Renal cortex interstitium (tissue), 15 donors: ENCODE data around the gene SYT4. TPM values are rescaled to one million over a fixed set of nuclear protein-coding genes. Genes with fewer than 3 reads are reported as not detected.
"Not testable (repeated sequence)": the region's sequence is repeated elsewhere in the genome, so short reads cannot be mapped to it uniquely, and the experiment has no call there.

ENCODE experiments used
- DNase-seq, 11 donors: peaks; one replicate each; pipeline ENCODE4 v3.0.0-alpha.2; 2013; ENCODE audit warnings: low read depth in 9 of 11, low spot score in 4 of 11; ENCODE audit errors: extremely low read depth in 1 of 11
- long read RNA-seq, 16 experiments: transcript quantifications; one replicate each; lab custom pipeline, GENCODE V29; 2026
- polyA plus RNA-seq, 3 donors: library from polyadenylated mRNA; unstranded; fragments of 120-200 nt; gene quantifications; one replicate each; pipeline ENCODE4 v1.2.1, GENCODE V29; 2013; ENCODE audit not compliant: insufficient read length in 3 of 3

Gene SYT4
- 1 to 10 TPM in 1 of 3 donors, under 1 TPM in 2; 0.27 to 1.2 (median 0.39) TPM for polyA plus RNA-seq
- long read RNA-seq, donor 1 = 0 reads
- long read RNA-seq, donor 2 = 0 reads
- long read RNA-seq, donor 3 = 0 reads
- long read RNA-seq, donor 4 = 0 reads
- long read RNA-seq, donor 5 = 0 reads
- long read RNA-seq, donor 6 = 0 reads
- long read RNA-seq, donor 7 = 0 reads
- long read RNA-seq, donor 8 = 0 reads
- long read RNA-seq, donor 9 = 0 reads
- long read RNA-seq, donor 10 = 0 reads
- long read RNA-seq, donor 11, partial matches to known transcripts = 0 of 1 reads
- long read RNA-seq, donor 11, other reads (novel, unspliced or antisense) = 0 of 1 reads
- long read RNA-seq, donor 12 = 0 reads
- long read RNA-seq, donor 13 = 0 reads
- long read RNA-seq, donor 14 = 0 reads
- long read RNA-seq, donor 15 = 0 reads
- long read RNA-seq, donor 16, full-length matches to known transcripts = 1 of 1 reads
- long read RNA-seq, donor 16, partial matches to known transcripts = 0 of 1 reads
- long read RNA-seq, donor 16, other reads (novel, unspliced or antisense) = 0 of 1 reads

GRCh38 chr18:43277164-43277600, at the start of gene SYT4:
Gene SYT4 (minus strand): TSS chr18:43277490. CDS start chr18:43277281, 209 bp downstream.
- DNase-seq = peak; percentile 54 to 80 (median 74)

- DNase-seq = no peak
These were observed 44.8 kb upstream of the SYT4 start for GRCh38 chr18:43322132-43322531.

GRCh38 chr18:43314941-43315340, 37.7 kb upstream of the SYT4 start:
- DNase-seq = no peak

- DNase-seq = no peak
These were observed 35.6 kb upstream of the SYT4 start for GRCh38 chr18:43312891-43313290.

GRCh38 chr18:43310239-43310638, 32.9 kb upstream of the SYT4 start:
- no peak for DNase-seq

GRCh38 chr18:43303376-43303775, 26.1 kb upstream of the SYT4 start:
- no peak for DNase-seq

- not testable (repeated sequence) for DNase-seq
These were observed 8.9 kb upstream of the SYT4 start for GRCh38 chr18:43286187-43286586.

GRCh38 chr18:43283299-43283698, 6.0 kb upstream of the SYT4 start:
- DNase-seq = no peak

- peak in 9 of 11 donors; percentile 13 to 55 (median 29) for DNase-seq
These were observed 1.9 kb upstream of the SYT4 start for GRCh38 chr18:43279015-43279744.

GRCh38 chr18:43278355-43278754, 1.1 kb upstream of the SYT4 start:
- DNase-seq = no peak

- DNase-seq = no peak
These were observed 799 bp downstream of the SYT4 start for GRCh38 chr18:43276491-43276890.

GRCh38 chr18:43275546-43275945, 1.7 kb downstream of the SYT4 start:
- DNase-seq = no peak

GRCh38 chr18:43274526-43274925, 2.8 kb downstream of the SYT4 start:
- no peak for DNase-seq

GRCh38 chr18:43271593-43272432, 5.5 kb downstream of the SYT4 start:
- peak in 9 of 11 donors; percentile 5 to 43 (median 20) for DNase-seq

GRCh38 chr18:43267818-43268217, 9.5 kb downstream of the SYT4 start:
- DNase-seq = no peak

GRCh38 chr18:43265465-43265864, 11.8 kb downstream of the SYT4 start:
- DNase-seq = no peak

- DNase-seq = no peak
These were observed 28.6 kb downstream of the SYT4 start for GRCh38 chr18:43248610-43249249.

- DNase-seq = no peak
These were observed 29.3 kb downstream of the SYT4 start for GRCh38 chr18:43247944-43248343.

GRCh38 chr18:43238429-43238828, 38.9 kb downstream of the SYT4 start:
- DNase-seq = no peak
